Daoy (cell line): Measurements from ENCODE around the gene FGF4. TPM values are rescaled to one million over a fixed set of nuclear protein-coding genes. Genes with fewer than 3 reads are reported as not detected.

Experiments
- DNase-seq: peaks from one replicate; pipeline ENCODE4 v3.0.0-alpha.2; 2015; ENCODE audit warnings: low read depth
- total RNA-seq: library from RNA; depleted of rRNA; stranded (reverse); fragments of >200 nt; shearing (Covaris generic); gene quantifications from 2 replicates; pipeline ENCODE4 v1.2.3, GENCODE V29; 2014; rRNA removed

FGF4 gene
- total RNA-seq, 1 experiment from 2014 or later = not detected

DNA sequence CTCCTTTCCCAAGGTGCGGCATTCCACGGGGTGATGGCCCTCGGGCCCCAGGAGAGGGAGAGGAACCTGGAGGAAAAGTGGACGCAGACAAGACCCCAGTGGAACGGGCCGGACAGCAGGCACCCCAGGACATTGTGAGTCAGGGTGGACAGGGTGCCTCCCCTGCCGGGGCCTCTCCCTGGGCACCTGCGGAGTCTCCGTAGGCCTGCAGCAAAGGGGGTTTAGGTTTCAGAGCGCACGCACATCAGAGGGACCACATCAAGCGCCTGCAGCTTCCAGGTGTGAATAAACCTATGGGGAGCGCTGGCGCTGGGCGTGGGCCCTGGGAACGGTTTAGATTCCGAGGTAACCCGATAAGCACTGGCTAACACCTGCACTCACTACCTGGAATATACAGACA lies 48.7 kb downstream of the FGF4 start:
- no peak for DNase-seq

DNA sequence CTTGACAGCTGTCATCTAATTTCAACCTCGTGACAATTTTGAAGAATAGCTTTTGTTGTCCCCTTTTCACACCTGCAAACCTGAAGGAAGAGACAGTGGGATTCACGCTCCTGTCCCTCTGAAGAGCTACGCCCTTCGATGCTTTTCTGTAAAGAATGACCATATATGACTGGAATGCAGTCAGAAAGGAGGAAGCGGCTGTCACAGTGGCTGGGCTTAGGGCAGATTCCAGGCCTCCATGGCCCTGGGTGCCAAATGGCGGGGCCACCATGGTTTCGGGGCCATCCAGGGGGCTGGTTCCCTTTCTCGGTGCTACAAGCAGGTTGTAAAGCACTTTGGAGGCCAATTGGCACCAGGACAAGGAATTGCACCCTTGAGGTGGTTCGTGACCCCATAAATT lies 49.1 kb downstream of the FGF4 start:
- no peak for DNase-seq

DNA sequence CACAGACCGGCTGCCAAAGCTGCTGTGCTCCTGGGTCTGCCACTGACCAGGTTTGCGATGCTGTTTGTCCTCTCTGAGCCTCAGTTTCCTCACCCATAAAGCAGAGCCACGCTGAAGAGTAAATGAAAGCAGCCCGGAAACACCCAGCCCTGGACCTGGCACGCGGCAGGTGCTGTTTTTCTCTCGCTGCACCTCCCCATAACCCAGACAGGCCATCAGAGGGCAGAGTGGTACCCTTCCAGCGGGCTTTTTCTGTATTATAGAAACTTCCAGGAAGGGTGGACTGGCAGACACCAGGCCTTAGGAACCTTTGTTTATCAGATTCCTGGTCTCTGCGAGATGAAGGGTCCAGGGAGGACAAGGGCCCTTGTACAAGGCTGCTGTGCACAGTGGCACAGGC lies 53.4 kb downstream of the FGF4 start:
- DNase-seq = peak; percentile 35

DNA sequence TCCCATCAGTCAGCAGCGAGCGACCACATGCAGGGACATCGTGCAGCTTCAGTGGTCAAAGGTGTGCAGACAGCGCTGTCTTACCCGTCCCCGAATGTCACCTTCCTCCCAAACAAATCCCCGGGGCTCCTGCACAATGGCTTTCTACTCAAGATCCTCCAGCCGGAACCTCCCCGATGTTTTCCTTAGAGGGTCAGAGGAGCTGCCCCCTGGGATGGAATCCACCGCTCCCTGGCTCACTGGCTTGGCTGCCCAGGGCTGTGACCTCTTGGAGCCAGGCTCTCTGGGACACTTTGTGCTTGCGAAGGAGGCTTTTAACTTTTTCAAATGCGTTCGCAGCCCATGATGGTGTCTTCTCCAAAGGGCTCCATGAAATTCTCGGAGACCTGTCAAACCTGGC lies 54.0 kb downstream of the FGF4 start:
- no peak for DNase-seq

Other genes with a start within 250 kb of the FGF4 start
- 180 and 264 TPM in 2 replicates for gene CCND1, start 134.2 kb downstream of the FGF4 start, total RNA-seq
- 11.2 and 17.1 TPM in 2 replicates for gene LTO1, start 100.0 kb downstream of the FGF4 start, total RNA-seq
- gene FGF19, start 71.3 kb downstream of the FGF4 start, total RNA-seq = not detected in 2 replicates
- not detected in 2 replicates for gene FGF3, start 44.1 kb upstream of the FGF4 start, total RNA-seq